ENCODE data around the gene LRP8.

The LRP8 gene

DNA sequence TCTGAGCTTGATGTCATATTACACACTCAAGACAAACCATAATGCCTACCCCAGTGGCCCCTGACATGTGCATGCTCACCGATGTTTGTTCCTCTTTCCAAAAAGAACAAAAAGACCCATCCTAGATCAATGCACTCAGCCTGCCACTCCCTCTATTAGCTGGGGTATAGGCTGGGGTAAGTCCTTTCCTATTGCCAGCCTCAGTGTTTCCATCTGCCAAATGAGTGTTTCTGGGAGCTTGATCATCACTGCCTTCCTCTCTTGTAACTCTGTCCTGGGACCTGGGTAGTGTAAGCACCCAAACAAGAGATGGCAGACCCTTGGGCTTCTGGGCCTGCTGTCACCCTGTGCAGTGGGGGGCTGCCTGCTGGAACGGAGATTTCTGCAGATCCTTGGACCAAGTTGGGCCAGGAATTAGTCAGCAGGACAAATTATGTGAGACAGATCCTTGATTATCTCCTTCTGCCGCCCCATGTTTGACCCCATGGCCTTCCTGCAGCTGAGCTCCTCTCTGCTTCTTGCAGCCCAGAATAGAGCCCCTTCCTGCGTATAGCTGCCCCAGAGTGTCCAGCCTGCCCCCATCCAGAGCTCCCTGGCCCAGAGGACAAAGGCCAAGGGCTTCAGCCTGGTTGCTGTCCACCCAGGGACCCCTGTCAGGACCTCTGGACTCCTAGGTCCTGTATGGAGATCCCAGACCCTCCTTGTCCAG, 31.5 kb upstream of the LRP8 start:
- no peak for DNase-seq

- no peak for DNase-seq
These were observed 28.8 kb upstream of the LRP8 start for GRCh38 chr1:53356637-53357036.

- DNase-seq, result no peak
These were observed 26.2 kb upstream of the LRP8 start for GRCh38 chr1:53354119-53354518.

DNA sequence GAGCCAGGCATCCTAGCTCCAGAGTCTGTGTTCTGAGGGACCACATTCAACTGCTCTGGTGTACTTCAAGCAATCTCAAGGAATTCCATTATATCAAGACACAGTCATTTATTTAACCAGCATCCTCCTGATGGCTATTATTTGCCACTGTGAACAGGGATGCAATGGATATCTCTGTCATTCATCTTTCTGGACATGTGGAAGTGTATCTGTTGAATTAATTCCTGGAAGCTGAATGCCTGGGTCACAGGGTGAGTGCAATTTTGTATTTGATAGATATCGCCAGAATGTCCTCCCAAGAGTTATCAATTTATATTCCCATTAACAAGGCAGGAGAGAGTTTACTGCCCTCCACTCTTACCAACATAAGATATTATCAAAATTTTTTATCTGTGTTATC, 24.7 kb upstream of the LRP8 start:
- no peak for DNase-seq

GRCh38 chr1:53350853-53351767, 23.2 kb upstream of the LRP8 start:
- no peak for DNase-seq

- DNase-seq, result no peak
These were observed 22.3 kb upstream of the LRP8 start for GRCh38 chr1:53349968-53350852.

DNA sequence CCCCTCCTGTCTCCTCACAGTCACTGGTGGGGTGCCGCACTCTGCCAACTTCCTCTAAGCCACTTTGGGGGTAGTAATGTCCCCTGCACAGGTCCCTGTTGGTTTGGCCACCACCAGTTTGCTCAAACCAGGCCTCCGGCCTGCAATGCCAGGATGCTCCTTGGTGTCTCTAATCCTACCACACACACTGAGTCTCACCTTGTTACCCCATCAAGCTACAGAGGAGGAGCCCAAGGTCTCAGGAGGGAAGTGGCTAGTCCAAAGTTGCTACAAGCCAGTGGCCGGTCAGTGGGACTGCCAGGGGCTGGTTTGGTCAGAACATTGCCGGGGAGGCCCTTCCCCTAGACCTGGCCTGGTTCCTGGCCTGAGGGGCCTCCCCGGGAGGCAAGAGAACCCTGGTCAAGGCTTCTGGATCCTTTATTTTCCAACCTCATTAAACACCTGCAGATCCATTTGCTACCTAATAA, 21.5 kb upstream of the LRP8 start:
- no peak for DNase-seq

DNA sequence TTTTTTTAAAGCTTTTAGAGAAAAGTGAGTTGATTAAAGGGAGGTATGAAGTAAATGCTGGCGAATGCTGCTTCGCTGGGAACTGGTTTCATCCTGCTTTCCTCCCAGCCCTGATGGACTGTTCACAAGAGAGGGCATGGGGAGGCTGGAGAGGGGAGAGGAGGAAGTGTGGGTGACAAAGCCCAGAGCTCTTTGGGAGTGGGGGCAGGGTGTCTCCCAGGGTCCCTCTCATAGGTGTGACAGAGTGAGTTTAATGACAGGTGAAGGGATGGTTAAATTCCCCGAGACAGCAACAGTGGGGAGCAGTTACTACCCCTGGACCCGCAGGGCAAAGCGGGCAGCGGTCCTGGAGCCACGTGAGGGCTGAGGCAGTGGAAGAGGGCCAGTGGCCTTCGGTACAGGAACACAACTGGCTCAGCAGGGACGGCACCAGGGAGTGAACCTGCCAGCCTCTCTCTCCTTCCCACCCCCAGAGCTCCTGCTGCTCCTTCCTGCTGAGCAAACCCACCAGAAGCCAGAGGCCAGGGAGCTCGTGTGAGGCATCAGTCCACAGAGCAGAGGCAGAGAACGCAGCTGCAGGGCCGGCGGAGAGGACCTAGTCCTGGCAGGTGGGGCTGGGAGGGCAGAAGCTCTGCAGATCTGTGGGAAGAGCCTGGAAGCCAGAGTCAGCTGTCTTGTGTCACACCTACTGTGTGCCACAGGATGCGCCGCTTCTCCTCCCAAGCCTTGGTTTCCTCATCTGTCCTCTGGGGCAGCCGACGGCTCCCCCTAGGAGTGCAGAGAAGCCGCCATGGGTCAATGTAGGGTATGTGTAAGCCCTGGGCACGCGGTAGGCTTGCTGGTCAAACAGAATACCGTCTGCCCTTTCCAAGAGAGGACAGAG, 20.9 kb upstream of the LRP8 start:
- DNase-seq, result no peak

DNA sequence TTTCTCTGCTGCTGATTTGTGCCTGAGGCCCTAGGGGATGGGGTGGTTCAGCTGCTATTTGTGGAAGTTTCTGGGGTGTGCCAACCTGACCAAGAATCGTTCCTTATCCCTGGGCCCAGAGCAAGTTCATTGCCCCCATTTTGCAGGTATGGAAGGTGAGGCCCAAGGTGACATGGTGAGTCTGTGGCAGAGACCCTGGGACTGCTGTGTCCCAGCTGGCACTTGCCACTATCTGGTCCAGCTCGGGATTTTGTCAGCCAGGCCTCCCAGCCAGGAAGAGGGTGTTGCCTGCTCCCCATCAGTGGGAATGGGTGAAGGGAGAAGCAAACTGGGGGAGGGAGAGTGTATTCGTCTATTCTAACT, 18.9 kb upstream of the LRP8 start:
- no peak for DNase-seq

- no peak for DNase-seq
These were observed 18.3 kb upstream of the LRP8 start for GRCh38 chr1:53345996-53346813.

DNA sequence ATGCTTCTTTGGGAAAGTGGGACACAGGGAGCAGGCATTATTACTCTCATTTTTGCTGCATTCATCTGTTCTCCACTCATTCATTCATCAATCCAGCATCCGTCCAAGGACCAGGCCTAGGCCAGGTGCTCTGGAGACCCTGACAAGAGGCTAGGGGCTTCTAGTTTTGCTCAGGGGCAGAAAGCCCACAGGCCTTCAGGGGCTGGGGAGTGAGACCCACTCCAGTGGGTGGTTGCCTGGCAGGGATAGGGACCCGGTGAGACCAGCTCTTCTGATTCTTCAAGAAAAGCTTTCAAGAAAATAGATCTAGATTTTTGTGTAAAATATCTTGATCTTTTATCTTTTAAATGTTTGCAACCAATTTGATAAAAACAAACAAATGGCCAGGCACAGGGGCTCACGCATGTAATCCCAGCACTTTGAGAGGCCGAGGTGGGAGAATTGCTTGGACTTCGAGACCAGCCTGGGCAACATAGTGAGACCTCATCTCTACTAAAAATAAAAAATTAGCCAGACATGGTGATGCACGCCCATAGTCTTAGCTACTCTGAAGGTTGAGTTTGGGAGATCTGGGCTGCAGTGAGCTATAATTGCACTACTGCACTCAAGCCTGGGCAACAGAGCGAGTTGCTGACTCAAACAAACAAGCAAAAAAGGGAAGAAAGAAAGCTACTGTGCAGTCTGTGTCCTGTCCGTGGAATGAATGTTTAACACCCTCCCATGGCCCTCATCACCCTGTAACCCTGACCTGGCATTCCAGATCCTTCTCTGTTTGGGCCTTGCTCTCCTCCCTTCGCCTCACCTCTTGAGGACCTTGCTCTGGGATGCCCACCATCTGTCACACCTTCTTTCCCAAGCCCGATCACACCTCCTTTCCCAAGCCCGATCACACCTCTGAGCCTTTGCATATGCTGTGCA, 17.3 kb upstream of the LRP8 start:
- no peak for DNase-seq

GRCh38 chr1:53343831-53344668, 16.2 kb upstream of the LRP8 start:
- DNase-seq, result no peak

DNA sequence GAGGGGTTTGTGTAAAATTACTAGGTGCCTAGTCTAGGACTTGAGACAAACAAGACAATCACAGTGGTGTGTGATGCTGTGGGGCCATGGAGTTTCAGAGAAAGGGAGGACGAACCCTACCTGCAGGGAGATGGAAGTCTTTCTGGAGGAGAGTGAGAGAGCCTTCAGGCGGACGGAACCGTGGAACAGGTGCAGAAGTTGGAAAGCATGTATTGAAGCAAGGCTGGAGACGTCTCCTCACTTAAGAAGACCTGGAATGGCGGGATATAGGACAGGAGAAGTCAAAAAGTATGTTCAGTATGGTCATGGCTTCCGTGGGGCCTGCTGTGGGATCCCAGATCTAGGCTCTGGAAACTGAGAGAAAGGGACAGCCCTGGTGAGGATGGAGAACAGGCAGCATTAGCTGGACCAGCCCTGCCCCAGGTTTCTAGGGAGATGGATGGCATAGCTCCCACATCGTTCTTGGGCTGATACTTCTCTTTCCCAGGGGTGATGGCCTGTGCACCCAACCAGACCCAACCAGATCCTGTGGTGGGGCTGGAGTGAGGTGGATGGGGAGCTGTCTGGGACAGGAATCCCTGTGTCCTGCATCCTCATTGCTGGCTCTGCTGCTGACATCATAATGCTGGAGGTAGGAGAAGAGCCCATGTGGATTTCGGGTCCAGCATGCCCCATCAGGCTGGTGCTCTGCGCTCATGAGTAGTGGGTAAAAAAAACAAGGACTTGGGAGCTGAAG, 15.0 kb upstream of the LRP8 start:
- DNase-seq, result no peak

DNA sequence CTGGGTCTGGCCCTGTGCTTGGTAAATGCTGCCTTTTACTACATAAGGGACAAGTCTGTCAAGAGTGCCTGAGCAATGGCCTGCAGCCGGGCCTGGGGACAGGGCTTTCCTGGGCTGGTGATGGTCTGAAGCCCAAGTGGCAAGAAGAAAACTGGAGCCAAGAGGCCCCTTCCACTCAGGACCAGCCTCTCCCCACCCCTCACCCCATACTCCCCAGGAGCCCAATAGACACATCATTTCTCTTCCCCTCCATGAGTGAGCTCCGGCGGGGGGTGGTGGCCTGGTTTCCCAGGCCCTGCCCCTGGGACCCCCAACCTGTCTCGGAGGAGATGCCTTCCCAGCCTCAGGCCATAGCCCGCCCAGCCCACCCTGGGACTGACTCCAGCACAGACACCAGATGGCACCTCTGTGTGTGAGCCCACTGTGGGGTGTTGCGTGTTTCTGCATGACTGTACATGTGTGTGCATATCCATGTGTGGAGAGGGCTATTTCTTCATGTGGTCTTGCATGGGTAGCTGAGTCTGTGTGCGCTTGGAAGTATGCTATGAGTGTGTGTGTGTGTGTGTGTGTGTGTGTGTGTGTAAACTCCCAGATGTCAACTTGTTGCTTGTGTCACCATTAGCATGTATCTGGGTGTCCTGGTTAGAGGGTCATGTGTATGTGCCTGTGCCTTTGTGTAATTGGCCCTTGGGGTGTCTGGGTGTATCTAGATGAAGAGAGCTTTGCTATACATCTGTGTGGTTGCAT, 14.3 kb upstream of the LRP8 start:
- DNase-seq, result no peak

DNA sequence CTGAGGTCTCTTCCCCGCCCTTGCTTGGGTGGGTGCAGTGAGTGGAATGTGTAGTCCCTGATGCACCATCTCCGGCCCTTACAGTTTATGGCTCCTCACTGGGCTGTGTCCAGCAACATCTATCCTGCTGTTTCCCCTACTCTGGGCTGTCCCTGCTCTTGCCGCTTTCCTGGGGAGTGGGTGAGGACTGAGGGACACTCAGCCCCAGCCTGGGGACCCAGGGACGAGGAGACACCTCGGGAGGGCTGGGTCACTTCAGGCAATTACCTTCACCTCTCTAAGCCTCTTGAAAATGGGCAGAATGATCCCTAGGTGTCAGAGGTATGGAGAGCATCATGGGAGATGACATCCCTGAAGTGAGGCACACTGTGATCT, 13.6 kb upstream of the LRP8 start:
- DNase-seq, result no peak

DNA sequence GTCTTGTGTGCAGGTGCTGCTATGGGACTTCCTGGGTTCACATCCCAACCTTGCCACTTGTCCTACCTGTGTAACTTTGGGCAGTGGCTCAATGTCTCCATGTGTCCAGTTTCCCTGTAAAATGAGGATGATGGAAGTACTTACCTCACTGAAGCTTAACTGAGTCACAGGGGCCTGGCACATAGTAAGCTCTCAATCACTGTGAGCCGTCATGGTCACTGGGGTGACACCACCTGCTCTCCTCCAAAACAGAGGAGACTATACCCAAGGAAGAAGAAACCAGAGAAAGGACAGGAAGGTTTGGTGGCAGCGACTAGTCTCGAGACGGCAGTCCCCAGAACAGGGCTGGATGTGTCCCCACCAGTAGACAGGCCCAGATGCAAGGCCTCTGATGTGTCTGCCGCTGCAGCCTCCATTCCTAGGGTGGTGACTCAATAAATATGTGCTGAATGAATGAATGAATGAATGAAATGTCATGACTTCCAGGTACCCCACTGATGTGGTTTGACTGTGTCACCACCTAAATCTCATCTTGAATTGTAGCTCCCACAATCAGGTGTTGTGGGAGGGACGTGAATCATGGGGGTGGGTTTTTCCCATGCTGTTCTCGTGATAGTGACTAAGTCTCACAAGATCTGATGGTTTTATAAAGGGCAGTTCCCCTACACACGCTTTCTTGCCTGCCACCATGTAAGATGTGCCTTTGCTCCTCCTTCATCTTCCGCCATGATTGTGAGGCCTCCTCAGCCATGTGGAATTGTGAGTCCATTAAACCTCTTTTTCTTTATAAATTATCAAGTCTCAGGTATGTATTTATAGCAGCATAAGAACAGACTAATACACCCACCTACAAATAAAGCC, 13.0 kb upstream of the LRP8 start:
- DNase-seq, result peak; percentile 50
